Left ventricle myocardium superior (tissue), 1 donor: ENCODE data around the gene SMIM24. TPM values are rescaled to one million over a fixed set of nuclear protein-coding genes. Genes with fewer than 3 reads are reported as not detected.
"Not testable (repeated sequence)": the region's sequence is repeated elsewhere in the genome, so short reads cannot be mapped to it uniquely, and the experiment has no call there.

Experiments used
- ATAC-seq: fragments of 200-7000 bp; cut with Tn5 transposase; one replicate; pipeline ENCODE4 v1.9.1; 2020; ENCODE audit warnings: mild to moderate bottlenecking, moderate library complexity
- DNase-seq: peaks from one replicate; pipeline ENCODE4 v3.0.0-alpha.2; 2020
- intact Hi-C: fragments of 100-400 bp; cut with micrococcal nuclease; formaldehyde crosslinking; loops from one replicate; pipeline ENCODE4 v1.11.0; 2022
- total RNA-seq: library from RNA; stranded (reverse); fragmentation: NEBNext Ultra II Directional; extraction: Animal tissue kit (Norgen Biotek cat#: 25700); gene quantifications from one replicate; pipeline ENCODE4 v1.2.1, GENCODE V29; 2021
- donor health status: DM: no; HTN: yes; CAD: no; lungs with severe emphysema.

SMIM24 gene
- total RNA-seq, 1 donor from 2014 or later = not detected

DNA sequence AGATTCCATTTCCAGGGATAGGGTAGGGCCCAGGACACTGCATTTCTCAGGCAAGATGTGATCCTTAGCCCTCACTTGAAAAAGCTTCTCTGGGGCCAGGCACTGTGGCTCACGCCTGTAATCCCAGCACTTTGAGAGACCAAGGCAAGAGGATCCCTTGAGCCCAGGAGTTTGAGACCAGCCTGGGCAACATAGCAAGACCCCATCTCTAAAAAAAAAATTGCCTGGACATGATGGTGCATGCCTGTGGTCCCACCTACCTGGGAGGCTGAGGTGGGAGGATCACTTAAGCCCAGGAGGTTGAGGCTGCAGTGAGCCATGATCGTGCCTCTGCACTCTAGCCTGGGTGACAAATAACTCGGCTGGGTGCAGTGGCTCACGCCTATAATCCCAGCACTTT, 33.7 kb downstream of the SMIM24 start:
- intact Hi-C loops, DNase-seq, ATAC-seq: not testable (repeated sequence)

DNA sequence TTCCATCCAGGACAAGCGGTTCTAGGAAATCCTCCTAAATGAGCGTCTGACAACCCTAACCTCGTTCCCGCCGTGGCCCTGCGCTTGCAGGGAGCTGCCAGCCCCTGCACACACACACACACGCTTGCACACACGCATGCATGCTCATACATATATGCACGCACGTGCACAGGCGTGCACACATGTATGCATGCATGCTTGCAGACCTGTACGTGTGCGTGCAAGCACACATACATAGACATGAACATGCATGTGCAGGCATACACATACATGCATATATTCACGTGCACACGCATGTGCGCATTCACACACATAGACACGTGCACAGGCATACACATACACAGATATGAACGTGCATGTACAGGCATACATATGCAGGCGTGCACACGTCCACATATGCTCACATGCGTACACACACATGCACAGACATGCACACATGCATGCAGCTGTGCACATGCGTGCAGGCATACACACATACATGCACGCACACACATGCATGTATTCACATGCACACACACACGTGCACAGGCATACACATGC, 35.6 kb downstream of the SMIM24 start:
- DNase-seq (no peak), ATAC-seq (no peak)
- intact Hi-C loops = no loop called here

DNA sequence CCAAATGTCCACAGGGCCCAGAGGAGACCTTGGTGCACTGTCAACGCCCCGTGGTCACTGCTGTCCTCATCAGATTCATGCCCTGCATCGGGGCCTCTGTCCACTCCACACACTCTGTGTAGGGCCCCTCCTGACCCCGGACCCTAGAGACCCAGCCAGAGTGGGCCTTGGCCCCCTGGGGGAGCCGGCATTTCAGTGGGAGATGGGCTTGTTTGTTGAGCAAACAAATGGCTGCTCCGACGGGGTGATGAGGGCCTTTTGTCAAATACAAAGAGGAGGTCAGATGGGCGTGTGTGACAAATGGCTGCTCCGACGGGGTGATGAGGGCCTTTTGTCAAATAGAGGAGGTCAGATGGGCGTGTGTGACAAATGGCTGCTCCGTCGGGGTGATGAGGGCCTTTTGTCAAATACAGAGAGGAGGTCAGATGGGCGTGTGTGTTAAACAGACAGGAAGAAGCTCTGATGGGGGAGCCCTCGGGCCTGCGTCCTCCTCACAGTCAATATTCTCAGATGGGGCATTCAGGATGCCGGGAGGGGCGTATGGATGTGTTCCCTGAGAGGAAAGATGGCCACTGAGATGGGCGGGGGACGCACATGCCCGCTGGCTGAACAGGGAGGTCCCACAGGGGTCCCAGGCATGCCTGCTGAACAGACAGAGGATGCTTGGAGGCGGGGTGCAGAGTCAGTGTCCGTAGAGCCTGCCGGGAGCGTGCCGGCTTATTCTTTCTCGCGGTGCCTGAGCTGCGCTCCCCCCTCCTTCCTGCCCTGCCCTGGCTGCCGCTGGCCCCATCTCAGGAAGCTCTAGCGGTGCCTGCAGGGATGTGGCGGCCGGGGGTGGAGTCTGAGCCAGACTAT, 36.3 kb downstream of the SMIM24 start:
- intact Hi-C loops = no loop called here
- ATAC-seq (peak; percentile 86), DNase-seq (peak; percentile 83)

DNA sequence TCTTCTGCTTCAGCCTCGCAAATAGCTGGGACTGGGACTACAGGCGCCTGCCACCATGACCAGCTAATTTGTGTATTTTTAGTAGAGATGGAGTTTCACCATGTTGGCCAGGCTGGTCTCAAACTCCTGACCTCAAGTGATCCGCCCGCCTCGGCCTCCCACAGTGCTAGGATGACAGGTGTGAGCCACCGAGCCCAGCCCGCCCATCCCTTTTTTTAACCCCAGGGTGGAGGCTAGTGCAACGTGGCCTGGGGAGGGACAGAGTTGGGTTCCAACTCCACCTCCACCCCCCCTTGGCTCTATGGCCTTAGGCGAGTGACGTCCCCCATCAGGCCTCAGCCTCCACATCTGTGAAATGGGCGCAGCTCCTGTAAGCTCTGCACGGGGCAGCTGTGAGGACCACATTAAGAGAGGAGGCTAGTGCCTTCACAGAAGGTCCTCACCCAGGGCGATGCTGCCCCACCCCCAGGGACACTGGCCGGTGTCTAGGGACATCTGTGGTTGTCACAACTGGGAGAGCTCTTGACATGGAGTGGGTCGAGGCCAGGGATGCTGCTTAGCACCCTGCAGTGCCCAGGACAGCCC, 37.7 kb downstream of the SMIM24 start:
- intact Hi-C loops = no loop called here
- ATAC-seq (no peak), DNase-seq (no peak)

GRCh38 chr19:3441986-3442329, 38.4 kb downstream of the SMIM24 start:
- DNase-seq = no peak
- ATAC-seq = no peak
- intact Hi-C loops = no loop called here

DNA sequence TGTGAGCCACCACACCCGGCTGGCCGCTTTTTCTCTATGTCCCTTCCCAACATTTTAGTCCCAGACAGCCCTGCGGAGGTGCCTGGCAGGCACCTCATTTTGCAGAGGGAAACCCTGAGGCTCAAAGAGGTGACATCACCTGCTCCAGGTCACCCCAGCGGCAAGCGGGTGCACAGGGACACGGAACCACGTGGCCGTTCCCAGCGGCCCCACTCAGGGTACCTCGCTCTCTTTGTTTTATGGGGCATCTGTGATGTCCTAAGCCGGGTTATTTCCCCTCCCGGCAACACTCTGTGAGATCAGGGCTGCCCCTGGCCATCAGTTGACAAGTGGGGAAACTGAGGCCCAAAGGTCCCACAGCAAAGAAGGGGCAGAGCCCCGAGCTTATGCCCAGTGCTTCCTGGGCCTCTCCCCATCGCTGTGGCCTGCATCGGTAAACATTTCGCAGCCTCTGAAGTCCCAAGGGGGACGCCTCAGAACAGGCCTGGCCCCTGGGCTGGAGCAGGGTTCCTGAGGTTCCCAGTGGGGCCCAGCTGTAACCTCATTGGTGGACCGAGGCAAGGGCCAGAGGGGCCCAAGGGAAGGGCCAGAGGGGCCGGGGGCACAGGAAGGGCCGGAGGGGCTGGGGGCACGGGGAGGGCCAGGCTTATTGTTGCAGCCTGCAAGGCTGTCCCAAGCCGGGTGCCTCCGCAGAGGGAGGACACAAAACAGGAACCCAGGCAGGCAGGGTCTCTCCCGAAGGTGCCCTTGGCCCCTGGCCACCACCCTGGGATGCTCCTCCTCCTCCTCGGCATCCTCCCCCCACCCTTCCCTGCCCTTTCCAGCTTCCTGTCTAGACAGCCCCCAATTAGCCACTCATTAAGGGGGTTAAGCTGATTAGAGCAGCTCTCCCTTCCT, 39.0 kb downstream of the SMIM24 start:
- intact Hi-C loops = no loop called here
- no peak for ATAC-seq
- DNase-seq = no peak

DNA sequence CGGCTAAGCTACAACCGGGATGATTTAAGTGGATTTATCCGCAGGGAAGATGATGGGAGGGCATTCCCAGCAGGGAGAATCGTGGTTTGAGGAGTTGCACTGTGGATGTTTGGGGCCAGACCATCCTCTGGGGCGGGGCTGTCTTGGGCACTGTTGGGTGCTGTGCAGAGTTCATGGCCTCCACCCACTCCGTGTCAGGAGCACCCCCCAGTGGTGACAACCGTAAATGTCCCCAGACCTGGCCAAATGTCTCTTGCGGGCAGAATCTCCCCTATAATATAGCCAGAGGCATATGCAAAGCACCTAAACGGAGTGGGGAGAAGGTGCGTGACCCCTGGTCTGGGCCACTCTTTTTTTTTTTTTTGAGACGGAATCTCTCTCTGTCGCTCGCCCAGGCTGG, 40.2 kb downstream of the SMIM24 start:
- DNase-seq (peak; percentile 71), ATAC-seq (peak; percentile 20)
- intact Hi-C loops = no loop called here

DNA sequence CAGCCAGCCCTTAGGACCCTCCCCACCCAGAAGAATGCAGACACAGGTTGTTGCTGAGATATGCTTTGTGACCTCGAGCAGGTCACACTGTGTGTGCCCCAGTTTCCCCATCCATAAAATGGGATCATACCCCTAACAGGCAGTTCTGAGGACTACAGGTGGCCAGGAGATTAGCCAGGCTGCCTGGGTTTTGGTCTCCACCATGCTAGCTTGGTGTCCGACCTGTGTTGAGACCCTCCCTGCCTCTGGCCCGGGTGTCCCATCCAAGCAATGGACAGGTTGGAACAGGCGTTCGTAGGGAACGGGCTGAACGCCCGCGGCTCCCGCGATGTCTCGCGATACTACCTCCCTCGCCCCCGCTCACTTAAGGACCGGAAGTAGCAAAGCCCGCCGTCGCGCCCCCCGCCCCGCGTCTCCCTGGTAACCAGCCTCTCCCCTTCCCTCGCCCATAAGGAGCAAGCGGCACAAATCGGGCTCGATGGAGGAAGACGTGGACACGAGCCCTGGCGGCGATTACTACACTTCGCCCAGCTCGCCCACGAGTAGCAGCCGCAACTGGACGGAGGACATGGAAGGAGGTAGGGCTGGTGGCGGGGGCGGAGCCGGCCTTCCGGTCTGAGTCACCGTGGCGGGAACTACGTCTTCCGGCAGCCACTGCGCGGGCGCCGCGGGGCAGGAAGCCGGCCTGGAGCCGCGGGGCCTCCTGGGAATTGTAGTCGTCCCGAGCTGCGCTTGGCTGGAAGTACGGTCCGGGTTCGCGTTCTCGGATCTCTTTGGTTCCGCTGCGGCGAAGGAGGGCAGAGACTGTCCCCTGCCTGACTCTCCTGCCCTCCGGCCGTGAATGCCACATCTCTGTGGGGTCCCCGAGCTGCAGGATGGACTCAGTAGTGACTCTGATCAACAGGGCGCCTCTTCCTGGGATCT, 45.4 kb downstream of the SMIM24 start:
- ATAC-seq (peak; percentile 95), DNase-seq (peak; percentile 97)
- intact Hi-C loops = no loop called here

DNA sequence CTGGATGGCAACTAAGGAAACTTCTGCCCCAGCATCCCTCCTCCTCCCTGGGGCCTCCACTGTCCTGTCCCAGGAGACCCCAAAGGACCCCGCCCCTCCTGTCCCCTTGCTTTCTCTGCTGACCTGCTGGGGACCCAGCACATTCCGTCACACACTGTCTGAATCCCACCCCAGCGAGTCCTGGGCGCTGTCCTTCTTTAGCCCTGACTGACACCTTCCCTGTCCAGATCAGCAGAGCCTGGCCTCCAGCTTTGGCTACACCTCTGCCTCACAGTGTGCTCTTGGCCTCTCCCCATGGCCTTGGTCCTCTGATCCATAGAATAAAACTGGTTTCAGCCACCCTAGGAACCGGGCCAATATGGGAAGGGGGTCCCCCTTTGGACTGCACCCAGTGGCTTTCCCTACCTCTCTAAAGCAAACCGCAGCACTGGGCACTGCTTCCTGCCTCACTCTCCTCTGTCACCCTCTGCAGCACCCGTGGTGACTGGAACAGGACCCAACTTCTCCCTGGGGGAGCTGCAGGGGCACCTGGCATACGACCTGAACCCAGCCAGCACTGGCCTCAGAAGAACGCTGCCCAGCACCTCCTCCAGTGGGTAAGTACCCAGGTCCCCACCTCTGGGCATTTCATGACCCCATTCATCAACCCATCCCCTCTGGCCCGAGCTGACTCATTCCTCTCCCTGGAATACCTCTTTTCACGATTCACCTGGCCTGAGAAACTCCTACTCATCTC, 46.4 kb downstream of the SMIM24 start:
- no peak for ATAC-seq
- intact Hi-C loops = no loop called here

DNA sequence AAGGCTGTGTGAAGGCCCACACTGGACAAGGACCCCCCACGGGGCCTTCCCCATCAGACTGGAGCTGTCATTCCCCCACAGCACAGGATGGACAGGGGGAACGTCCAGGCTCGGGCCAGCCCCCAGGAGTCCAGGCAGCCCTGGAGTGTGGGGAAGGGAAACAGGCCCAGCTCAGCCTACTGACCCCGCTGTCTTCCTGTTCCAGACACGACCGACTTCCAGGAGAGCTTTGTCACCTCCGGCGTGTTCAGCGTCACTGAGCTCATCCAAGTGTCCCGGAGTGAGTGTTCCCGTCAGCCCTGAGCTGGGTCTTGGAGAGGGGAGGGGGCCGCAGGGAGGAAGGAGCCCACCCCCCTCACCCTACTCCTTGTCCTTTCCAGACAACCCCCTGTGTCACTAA, 47.0 kb downstream of the SMIM24 start:
- DNase-seq (no peak), ATAC-seq (no peak)
- intact Hi-C loops = no loop called here

More for the DNA sequence above, 46.4 kb downstream of the SMIM24 start:
- no peak for DNase-seq

DNA sequence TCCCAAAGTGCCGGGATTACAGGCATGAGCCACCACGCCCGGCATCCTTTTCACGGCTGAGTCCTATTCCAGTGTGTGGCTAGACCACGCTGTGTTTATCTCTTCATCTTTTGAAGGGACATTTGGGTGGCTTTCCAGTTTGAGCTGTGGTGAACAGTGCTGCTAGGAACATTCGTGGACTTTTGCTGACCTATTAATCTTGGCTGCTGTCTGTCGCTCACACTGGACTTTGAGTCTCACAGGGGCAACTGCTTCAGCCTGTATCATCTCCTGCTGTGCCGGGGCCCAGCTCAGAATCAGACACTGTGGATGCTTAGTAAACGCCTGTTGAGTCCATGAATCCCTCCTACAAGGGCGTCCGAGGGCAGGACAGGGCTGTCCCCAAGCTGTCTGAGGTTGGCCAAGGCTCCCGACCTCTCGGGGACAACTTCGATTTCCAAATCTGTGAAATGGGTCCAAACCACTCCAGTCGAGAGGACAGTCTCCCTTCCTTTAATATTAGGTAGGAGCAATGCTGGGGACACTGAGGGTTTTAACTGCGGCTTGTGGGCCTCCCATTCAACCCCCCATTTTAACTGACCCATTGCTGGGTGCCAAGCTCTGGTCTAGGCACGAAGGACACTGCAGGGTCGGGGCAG, 48.4 kb downstream of the SMIM24 start:
- intact Hi-C loops = no loop called here
- ATAC-seq (no peak), DNase-seq (no peak)

GRCh38 chr19:3430366-3430680, 50.0 kb downstream of the SMIM24 start:
- intact Hi-C loops, DNase-seq, ATAC-seq: not testable (repeated sequence)

GRCh38 chr19:3426433-3426832, 53.9 kb downstream of the SMIM24 start:
- ATAC-seq = no peak
- intact Hi-C loops = loop anchor here (10.0 kb wide), 1 partner anchor 62 kb away; the partner anchor contains the start of gene NFIC
- no peak for DNase-seq

Other genes with a start within 250 kb of the SMIM24 start
- 178 TPM for gene NFIC, start 113.9 kb downstream of the SMIM24 start, total RNA-seq
- gene SMIM44, start 2.9 kb upstream of the SMIM24 start, total RNA-seq = not detected
- gene DOHH, start 20.1 kb upstream of the SMIM24 start, total RNA-seq = 11.0 TPM
- 19.2 TPM for gene FZR1, start 25.8 kb upstream of the SMIM24 start, total RNA-seq
- 0.40 TPM for gene TEKTIP1, start 58.6 kb upstream of the SMIM24 start, total RNA-seq
- gene MFSD12, start 77.1 kb upstream of the SMIM24 start, total RNA-seq = 21.8 TPM
- gene HMG20B, start 92.4 kb upstream of the SMIM24 start, total RNA-seq = 36.9 TPM
- gene GIPC3, start 105.0 kb upstream of the SMIM24 start, total RNA-seq = 1.9 TPM
- gene TBXA2R, start 126.3 kb upstream of the SMIM24 start, total RNA-seq = 2.0 TPM
- 13.5 TPM for gene CACTIN, start 146.3 kb upstream of the SMIM24 start, total RNA-seq
- gene PIP5K1C, start 219.9 kb upstream of the SMIM24 start, total RNA-seq = 34.7 TPM
- 0.22 TPM for gene TJP3, start 227.9 kb upstream of the SMIM24 start, total RNA-seq